NB4 (cell line): ENCODE results near the gene MAP3K4.

Experiments used
- POLR2A ChIP-seq: IDR thresholded peaks from 2 replicates; pipeline ENCODE4 v1.6.1; 2011; ENCODE audit warnings: mild to moderate bottlenecking; ENCODE audit not compliant: insufficient read length; ENCODE audit errors: extremely low read depth
- TF ChIP-seq, protein P1 (sequence below): IDR thresholded peaks from one replicate; pipeline ENCODE4 v1.5.1; 2012; ENCODE audit warnings: low read depth, low read length

DNA sequence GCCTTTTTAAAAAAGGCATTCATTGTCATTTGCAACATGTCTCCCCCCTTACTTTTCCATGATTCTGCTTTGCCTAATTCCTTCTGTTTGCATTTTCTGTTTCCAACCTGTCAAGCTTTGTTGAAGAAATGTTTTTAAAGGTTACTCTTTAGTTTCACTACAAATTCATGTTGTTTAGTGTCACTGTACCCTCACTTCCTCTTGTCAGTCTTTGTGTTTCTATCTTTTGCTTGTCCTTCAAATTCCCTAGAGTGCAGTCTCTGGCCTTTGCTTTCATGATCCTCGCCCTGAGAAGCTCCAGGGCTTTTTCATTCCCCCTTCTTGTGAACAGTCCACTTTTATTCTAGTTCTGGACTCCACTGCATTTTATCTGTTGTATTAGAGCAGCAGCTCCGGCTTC is 90.6 kb downstream of the MAP3K4 start:
- TF ChIP-seq, protein P1, sequence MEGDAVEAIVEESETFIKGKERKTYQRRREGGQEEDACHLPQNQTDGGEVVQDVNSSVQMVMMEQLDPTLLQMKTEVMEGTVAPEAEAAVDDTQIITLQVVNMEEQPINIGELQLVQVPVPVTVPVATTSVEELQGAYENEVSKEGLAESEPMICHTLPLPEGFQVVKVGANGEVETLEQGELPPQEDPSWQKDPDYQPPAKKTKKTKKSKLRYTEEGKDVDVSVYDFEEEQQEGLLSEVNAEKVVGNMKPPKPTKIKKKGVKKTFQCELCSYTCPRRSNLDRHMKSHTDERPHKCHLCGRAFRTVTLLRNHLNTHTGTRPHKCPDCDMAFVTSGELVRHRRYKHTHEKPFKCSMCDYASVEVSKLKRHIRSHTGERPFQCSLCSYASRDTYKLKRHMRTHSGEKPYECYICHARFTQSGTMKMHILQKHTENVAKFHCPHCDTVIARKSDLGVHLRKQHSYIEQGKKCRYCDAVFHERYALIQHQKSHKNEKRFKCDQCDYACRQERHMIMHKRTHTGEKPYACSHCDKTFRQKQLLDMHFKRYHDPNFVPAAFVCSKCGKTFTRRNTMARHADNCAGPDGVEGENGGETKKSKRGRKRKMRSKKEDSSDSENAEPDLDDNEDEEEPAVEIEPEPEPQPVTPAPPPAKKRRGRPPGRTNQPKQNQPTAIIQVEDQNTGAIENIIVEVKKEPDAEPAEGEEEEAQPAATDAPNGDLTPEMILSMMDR: no peak
- TF ChIP-seq POLR2A: no peak
